Activated naive CD8-positive, alpha-beta T cell treated with anti-CD3 and anti-CD28 coated beads, Interleukin-2, amount 50 U/mL, for 16 hours (primary cell): ENCODE results near the gene DGCR2.
"Not testable (repeated sequence)": the region's sequence is repeated elsewhere in the genome, so short reads cannot be mapped to it uniquely, and the experiment has no call there.

Source experiments
- DNase-seq: peaks from one replicate; pipeline ENCODE4 v3.0.0-alpha.2; 2020; ENCODE audit warnings: low read depth, low spot score

The DGCR2 gene

GRCh38 chr22:19084126-19084525 lies 38.1 kb downstream of the DGCR2 start:
- not testable (repeated sequence) for DNase-seq

GRCh38 chr22:19082793-19083192 lies 39.4 kb downstream of the DGCR2 start:
- DNase-seq, result no peak

- DNase-seq, result no peak
These were observed 40.1 kb downstream of the DGCR2 start for GRCh38 chr22:19082101-19082500.

GRCh38 chr22:19081351-19081750 lies 40.9 kb downstream of the DGCR2 start:
- no peak for DNase-seq

- no peak for DNase-seq
These were observed 41.4 kb downstream of the DGCR2 start for GRCh38 chr22:19080853-19081252.

GRCh38 chr22:19079691-19080090 lies 42.5 kb downstream of the DGCR2 start:
- no peak for DNase-seq

GRCh38 chr22:19075404-19075803 lies 46.8 kb downstream of the DGCR2 start:
- no peak for DNase-seq

- DNase-seq, result not testable (repeated sequence)
These were observed 49.4 kb downstream of the DGCR2 start for GRCh38 chr22:19072853-19073252.

- DNase-seq, result no peak
These were observed 51.6 kb downstream of the DGCR2 start for GRCh38 chr22:19070397-19071169.

- no peak for DNase-seq
These were observed 52.8 kb downstream of the DGCR2 start for GRCh38 chr22:19069451-19069850.

- no peak for DNase-seq
These were observed 53.4 kb downstream of the DGCR2 start for GRCh38 chr22:19068784-19069271.

- DNase-seq, result no peak
These were observed 54.4 kb downstream of the DGCR2 start for GRCh38 chr22:19067696-19068348.

GRCh38 chr22:19066531-19067271 lies 55.5 kb downstream of the DGCR2 start:
- no peak for DNase-seq

GRCh38 chr22:19065929-19066328 lies 56.3 kb downstream of the DGCR2 start:
- DNase-seq, result no peak

- DNase-seq, result no peak
These were observed 56.8 kb downstream of the DGCR2 start for GRCh38 chr22:19065298-19065859.

- no peak for DNase-seq
These were observed 57.7 kb downstream of the DGCR2 start for GRCh38 chr22:19064354-19065054.

GRCh38 chr22:19063581-19064353 lies 58.4 kb downstream of the DGCR2 start:
- no peak for DNase-seq

GRCh38 chr22:19062943-19063308 lies 59.3 kb downstream of the DGCR2 start:
- no peak for DNase-seq

- no peak for DNase-seq
These were observed 59.9 kb downstream of the DGCR2 start for GRCh38 chr22:19062139-19062942.
